Neuronal stem cell (in vitro differentiated cells): ENCODE results near the gene AGXT.

Experiments
- DNase-seq: peaks from one replicate; pipeline ENCODE4 v3.0.0-alpha.2; 2013; ENCODE audit warnings: low spot score
- H2AFZ ChIP-seq: one replicate; pipeline ENCODE4 v1.6.1; 2013; ENCODE audit warnings: mild to moderate bottlenecking, low read length, inconsistent platforms
- H2AK5ac ChIP-seq: 2 replicates; pipeline ENCODE4 v1.6.1; 2013; ENCODE audit warnings: low read depth, mild to moderate bottlenecking, inconsistent platforms, low read length, moderate library complexity, mixed read lengths
- H2BK120ac ChIP-seq: 2 replicates; pipeline ENCODE4 v1.6.1; 2013; ENCODE audit warnings: low read depth, mild to moderate bottlenecking, inconsistent platforms, low read length, moderate library complexity, mixed read lengths
- H2BK12ac ChIP-seq: one replicate; pipeline ENCODE4 v1.6.1; 2013; ENCODE audit warnings: low read length, inconsistent platforms
- H2BK15ac ChIP-seq: 2 replicates; pipeline ENCODE4 v1.6.1; 2013; ENCODE audit warnings: mild to moderate bottlenecking, low read length, inconsistent platforms, mixed read lengths
- H2BK5ac ChIP-seq: one replicate; pipeline ENCODE4 v1.6.1; 2013; ENCODE audit warnings: inconsistent platforms, mild to moderate bottlenecking, low read length, moderate library complexity
- H3K14ac ChIP-seq: one replicate; pipeline ENCODE4 v1.6.1; 2013; ENCODE audit warnings: low read length, inconsistent platforms
- H3K18ac ChIP-seq: 2 replicates; pipeline ENCODE4 v1.6.1; 2013; ENCODE audit warnings: low read length, inconsistent platforms
- H3K23ac ChIP-seq: 2 replicates; pipeline ENCODE4 v1.6.1; 2013; ENCODE audit warnings: low read depth, mild to moderate bottlenecking, mixed read lengths, low read length, inconsistent platforms; ENCODE audit not compliant: poor library complexity
- H3K27ac ChIP-seq: replicated peaks from 3 replicates; pipeline ENCODE4 v1.5.1; 2013; ENCODE audit warnings: low read length, inconsistent platforms
- H3K27me3 ChIP-seq, 3 experiments: 2 replicates each; pipeline ENCODE4 v1.6.1; 2013; ENCODE audit warnings: low read length in 3 of 3, mild to moderate bottlenecking in 2 of 3, inconsistent platforms in 1 of 3, low read depth in 1 of 3, mixed read lengths in 1 of 3, moderate library complexity in 1 of 3; ENCODE audit not compliant: control insufficient read depth in 3 of 3, insufficient read depth in 3 of 3
- H3K36me3 ChIP-seq, 2 donors: replicated peaks in 1 of 2; 2 replicates each; pipeline ENCODE4 v1.6.1; 2013; ENCODE audit warnings: low read length in 2 of 2; ENCODE audit not compliant: control insufficient read depth in 2 of 2, insufficient read depth in 2 of 2
- H3K4ac ChIP-seq: 2 replicates; pipeline ENCODE4 v1.6.1; 2013; ENCODE audit warnings: inconsistent platforms, mild to moderate bottlenecking, low read length, moderate library complexity
- H3K4me1 ChIP-seq, 2 donors: 1 replicate in 1 of 2; 2 replicates in 1 of 2; pipeline ENCODE4 v1.6.1; 2013; ENCODE audit warnings: low read length in 2 of 2, low read depth in 1 of 2; ENCODE audit not compliant: control insufficient read depth in 2 of 2, insufficient read depth in 1 of 2
- H3K4me2 ChIP-seq: one replicate; pipeline ENCODE4 v1.6.1; 2013; ENCODE audit warnings: mild to moderate bottlenecking, low read length, inconsistent platforms; ENCODE audit not compliant: insufficient read depth, poor library complexity, severe bottlenecking
- H3K4me3 ChIP-seq, 2 donors: 2 replicates each; pipeline ENCODE4 v1.5.1; 2013; ENCODE audit warnings: low read length in 2 of 2, mild to moderate bottlenecking in 2 of 2, inconsistent platforms in 1 of 2, moderate library complexity in 1 of 2
- H3K79me1 ChIP-seq: one replicate; pipeline ENCODE4 v1.6.1; 2013; ENCODE audit warnings: low read depth, mild to moderate bottlenecking, inconsistent platforms, low read length, moderate library complexity
- H3K9ac ChIP-seq: one replicate; pipeline ENCODE4 v1.6.1; 2013; ENCODE audit warnings: mild to moderate bottlenecking, low read depth, low read length, inconsistent platforms; ENCODE audit not compliant: poor library complexity
- H3K9me3 ChIP-seq, 2 donors: replicated peaks in 1 of 2; 2 replicates each; pipeline versions ENCODE3 to v1.6.1; 2013; ENCODE audit warnings: low read length in 2 of 2, mild to moderate bottlenecking in 2 of 2, inconsistent platforms in 1 of 2, low read depth in 1 of 2, mixed read lengths in 1 of 2, moderate library complexity in 1 of 2; ENCODE audit not compliant: control insufficient read depth in 2 of 2, insufficient read depth in 1 of 2
- H4K8ac ChIP-seq: one replicate; pipeline ENCODE4 v1.6.1; 2013; ENCODE audit warnings: low read depth, mild to moderate bottlenecking, inconsistent platforms, low read length, moderate library complexity
- H4K91ac ChIP-seq: one replicate; pipeline ENCODE4 v1.6.1; 2013; ENCODE audit warnings: low read length, low read depth, mild to moderate bottlenecking, inconsistent platforms; ENCODE audit not compliant: poor library complexity
- WGBS, 2 donors: extraction: QIAGEN DNeasy Blood & Tissue Kit; methylation state at CpG; one replicate each; pipeline ENCODE4 v1.1.7; 2013; ENCODE audit warnings: missing lambda C conversion rate in 2 of 2, mixed read lengths in 1 of 2; ENCODE audit not compliant: insufficient read length in 2 of 2, insufficient replicate concordance in 1 of 2; ENCODE audit errors: extremely low coverage in 2 of 2; 5-methylcytosine and 5-hydroxymethylcytosine counted together

Gene AGXT

DNA sequence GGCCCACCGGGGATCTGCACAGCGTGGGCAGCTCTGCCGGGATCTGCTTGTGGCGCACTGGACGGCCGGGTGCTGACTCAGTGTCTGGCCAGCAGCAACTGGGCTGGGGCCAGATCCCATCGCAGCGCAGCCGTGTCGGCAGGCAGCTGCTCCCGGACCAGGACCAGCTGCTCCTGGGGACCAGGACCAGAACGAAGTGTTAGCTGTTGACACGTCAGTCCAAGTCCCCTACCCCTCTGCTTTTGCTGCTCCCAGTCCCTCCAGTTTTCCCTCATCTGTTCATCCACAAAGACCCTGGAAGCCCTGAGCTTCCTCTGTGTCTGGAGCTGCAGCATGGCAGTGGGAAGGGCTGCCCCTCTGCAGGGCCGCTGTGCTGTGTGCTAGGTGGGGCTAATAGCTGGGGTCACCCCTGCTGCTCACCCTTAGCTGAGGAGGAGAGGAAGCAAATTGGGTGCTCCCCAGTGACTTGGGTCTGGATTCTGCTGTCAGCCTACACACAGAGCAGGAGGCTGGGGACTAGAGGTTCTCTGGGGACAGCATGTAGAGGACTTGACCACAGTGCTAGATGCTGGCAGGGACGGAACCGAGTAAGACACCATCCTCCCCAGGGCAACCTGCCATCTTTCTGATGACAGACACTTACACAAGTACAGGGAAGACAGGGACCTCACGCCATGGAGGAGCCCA is 31.7 kb upstream of the AGXT start:
- Histone ChIP-seq H2BK15ac (no peak overlapping the region), H2BK5ac (no peak overlapping the region), H2BK12ac (no peak overlapping the region), H4K8ac (no peak overlapping the region), H4K91ac (no peak overlapping the region), H3K9ac (no peak overlapping the region), H3K36me3 (no peaks in the 10 kb centered on the region), H3K27ac (no peak overlapping the region), H3K4ac (no peak overlapping the region), H3K79me1 (peaks cover 2% of the 10 kb centered on the region), H2AFZ (no peak overlapping the region), H3K9me3 (no peaks in the 10 kb centered on the region), H3K14ac (no peak overlapping the region), H3K4me2 (no peak overlapping the region), H3K18ac (no peak overlapping the region), H2BK120ac (no peak overlapping the region), H2AK5ac (no peak overlapping the region), H3K4me3 (no peak overlapping the region), H3K23ac (no peak overlapping the region), H3K27me3 (peaks cover 0 to 26% (median 0%) of the 10 kb centered on the region in 3 experiments), H3K4me1 (peaks cover 4 to 11% of the 10 kb centered on the region in 2 donors)
- WGBS, 2 donors = no CpG with 5 or more reads among the region's 17 CpGs
- no peak for DNase-seq

DNA sequence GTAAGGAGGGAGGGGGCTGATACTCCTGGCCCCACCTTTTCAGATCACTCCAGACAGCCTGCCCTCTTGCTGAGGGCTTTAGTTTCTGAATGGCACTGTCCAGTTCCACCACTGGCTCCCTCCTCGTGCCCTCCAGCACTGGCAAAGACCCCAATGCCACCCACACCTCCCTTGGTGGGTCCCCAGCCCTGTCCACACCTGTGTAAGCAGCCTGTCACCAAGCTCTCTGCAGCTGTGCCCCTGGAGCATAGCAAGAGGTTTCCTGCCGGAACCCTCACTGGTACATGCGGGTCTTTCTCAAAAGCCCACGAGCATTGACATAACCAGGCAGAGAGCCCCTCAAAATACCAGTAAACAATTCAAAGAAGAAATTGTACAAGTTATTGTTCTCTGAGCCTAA is 31.0 kb upstream of the AGXT start:
- Histone ChIP-seq H3K4ac (no peak overlapping the region), H2BK15ac (no peak overlapping the region), H2BK12ac (no peak overlapping the region), H3K23ac (no peak overlapping the region), H2AK5ac (no peak overlapping the region), H3K9me3 (no peaks in the 10 kb centered on the region), H3K9ac (no peak overlapping the region), H3K14ac (no peak overlapping the region), H3K4me2 (no peak overlapping the region), H3K79me1 (peaks cover 2% of the 10 kb centered on the region), H4K8ac (no peak overlapping the region), H2BK5ac (no peak overlapping the region), H3K27ac (no peak overlapping the region), H3K36me3 (no peaks in the 10 kb centered on the region), H3K18ac (peak overlapping the region; percentile 36), H3K4me3 (no peak overlapping the region), H3K27me3 (peaks cover 0 to 25% (median 0%) of the 10 kb centered on the region in 3 experiments), H2BK120ac (no peak overlapping the region), H2AFZ (no peak overlapping the region), H4K91ac (no peak overlapping the region), H3K4me1 (peaks cover 3 to 8% of the 10 kb centered on the region in 2 donors)
- DNase-seq = no peak
- no CpG with 5 or more reads among the region's 4 CpGs for WGBS, 2 donors

DNA sequence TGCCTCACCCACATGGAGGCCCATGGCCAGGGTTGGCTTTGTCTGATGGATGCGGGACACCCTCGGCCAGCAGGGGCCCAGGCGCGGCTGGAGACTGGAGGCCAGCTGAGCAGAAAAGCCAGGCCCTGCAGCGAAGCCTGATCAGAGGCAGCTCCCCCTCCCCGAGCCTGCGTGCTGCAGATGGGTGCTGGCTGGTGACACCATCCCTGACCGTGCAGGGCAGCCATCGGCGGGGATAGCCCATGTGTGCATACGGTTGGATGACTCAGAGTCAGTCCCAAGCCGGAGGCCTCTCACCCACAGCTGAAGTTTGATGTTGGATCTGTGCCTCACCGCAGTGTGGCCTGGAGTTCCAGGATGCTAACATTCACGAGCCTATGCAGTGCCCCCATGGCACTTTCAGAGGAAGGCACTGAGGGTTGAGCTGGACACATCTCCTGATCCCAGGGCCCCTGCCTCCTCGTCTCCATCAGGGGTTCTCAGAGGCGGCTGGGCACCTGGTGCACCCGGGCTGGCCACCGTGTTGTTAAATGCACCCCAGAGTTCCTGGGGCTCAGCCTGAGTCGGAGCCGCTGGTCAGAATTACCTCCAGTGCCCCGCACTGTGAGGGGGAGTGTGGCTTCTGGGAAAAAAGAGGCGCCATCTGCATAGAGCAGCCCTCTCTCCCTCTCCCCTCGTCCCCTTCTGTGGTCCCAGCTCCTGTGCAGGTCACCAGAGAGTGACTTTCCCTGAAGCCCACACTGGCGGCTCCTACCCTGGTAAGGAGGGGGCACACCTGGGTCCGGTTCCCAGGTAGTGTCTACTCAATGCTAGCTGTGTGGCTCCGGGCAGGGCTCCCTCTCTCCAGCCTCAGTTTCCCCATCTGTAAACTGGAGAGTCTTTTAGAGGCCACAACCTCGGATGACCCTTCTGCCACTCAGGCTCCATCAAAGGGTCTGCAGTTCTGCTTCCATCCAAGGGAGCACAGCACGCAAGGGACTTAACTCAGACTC is 29.2 kb upstream of the AGXT start:
- no CpG with 5 or more reads among the region's 28 CpGs for WGBS, 2 donors
- Histone ChIP-seq H4K8ac (no peak overlapping the region), H3K4me2 (no peak overlapping the region)

More for the DNA sequence above, 29.2 kb upstream of the AGXT start:
- no peak overlapping the region for H3K9ac ChIP-seq
- no peak overlapping the region for H2AFZ ChIP-seq
- DNase-seq = no peak
- no peak overlapping the region for H3K4me3 ChIP-seq
- no peak overlapping the region for H2BK12ac ChIP-seq
- H3K23ac ChIP-seq = no peak overlapping the region
- no peak overlapping the region for H2AK5ac ChIP-seq
- no peak overlapping the region for H2BK5ac ChIP-seq
- no peak overlapping the region for H2BK120ac ChIP-seq
- no peaks in the 10 kb centered on the region for H3K79me1 ChIP-seq
- no peaks in the 10 kb centered on the region for H3K9me3 ChIP-seq
- H3K4me1 ChIP-seq = no peaks in the 10 kb centered on the region
- H3K18ac ChIP-seq = peak overlapping the region; percentile 58
- H2BK15ac ChIP-seq = peak overlapping the region; percentile 39
- no peak overlapping the region for H4K91ac ChIP-seq
- H3K27me3 ChIP-seq = peaks cover 0 to 25% (median 0%) of the 10 kb centered on the region in 3 experiments
- H3K14ac ChIP-seq = peak overlapping the region; percentile 17
- no peak overlapping the region for H3K27ac ChIP-seq
- no peaks in the 10 kb centered on the region for H3K36me3 ChIP-seq
- H3K4ac ChIP-seq = no peak overlapping the region
